Memory B cell (primary cell): Measurements from ENCODE around the gene DUSP8.
"Not testable (repeated sequence)": the region's sequence is repeated elsewhere in the genome, so short reads cannot be mapped to it uniquely, and the experiment has no call there.

Source experiments
- ATAC-seq: fragments of 150-1000 bp; cut with Tn5 transposase; 2 replicates; pipeline ENCODE4 v1.10.0; 2021; ENCODE audit warnings: low read depth, mild to moderate bottlenecking, moderate library complexity
- DNase-seq, 2 donors: peaks; one replicate each; pipeline ENCODE4 v3.0.0; 2022; ENCODE audit warnings: low spot score in 2 of 2
- H3K27ac Mint-ChIP-seq: one replicate; pipeline ENCODE4 v1.8.0; 2022; ENCODE audit warnings: mild to moderate bottlenecking, moderate library complexity, mixed read lengths
- H3K27me3 Mint-ChIP-seq: one replicate; pipeline ENCODE4 v1.8.0; 2022; ENCODE audit warnings: mixed read lengths
- H3K36me3 Mint-ChIP-seq: one replicate; pipeline ENCODE4 v1.8.0; 2022; ENCODE audit warnings: mild to moderate bottlenecking, mixed read lengths
- H3K4me1 Mint-ChIP-seq: one replicate; pipeline ENCODE4 v1.8.0; 2022; ENCODE audit warnings: mixed read lengths
- H3K4me3 Mint-ChIP-seq: one replicate; pipeline ENCODE4 v1.8.0; 2022; ENCODE audit warnings: mild to moderate bottlenecking, moderate library complexity, mixed read lengths
- H3K9me3 Mint-ChIP-seq: one replicate; pipeline ENCODE4 v1.8.0; 2022; ENCODE audit warnings: mixed read lengths

DUSP8 gene

DNA sequence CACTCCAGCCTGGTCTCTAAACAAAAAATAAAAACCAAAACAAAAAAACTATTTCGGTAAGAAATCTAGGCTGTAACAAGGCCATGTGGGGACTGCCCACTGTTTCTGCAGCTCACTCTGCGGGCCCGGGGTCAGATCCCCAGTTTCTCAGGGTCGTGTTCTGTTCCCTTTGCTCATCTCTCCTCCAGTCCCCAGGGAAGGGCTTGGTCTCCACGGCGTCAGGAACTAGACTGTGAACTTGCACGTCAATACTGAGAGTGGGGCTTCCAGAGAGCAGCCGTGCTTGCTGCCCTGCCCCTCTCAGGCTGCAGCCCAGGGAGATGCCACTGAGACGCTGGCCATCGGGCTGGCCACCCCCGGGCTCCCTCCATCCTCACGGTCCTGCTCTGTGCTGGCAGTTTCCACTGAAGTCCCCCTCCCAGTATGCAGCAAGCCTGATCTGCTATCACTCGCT lies 51.8 kb downstream of the DUSP8 start:
- Mint-ChIP-seq H3K36me3 (no peaks in the 10 kb centered on the region), H3K4me1 (peaks cover 56% of the 10 kb centered on the region), H3K4me3 (no peak overlapping the region), H3K27ac (peak overlapping the region; percentile 95), H3K9me3 (no peaks in the 10 kb centered on the region), H3K27me3 (no peaks in the 10 kb centered on the region)
- DNase-seq (no peak), ATAC-seq (no peak)

DNA sequence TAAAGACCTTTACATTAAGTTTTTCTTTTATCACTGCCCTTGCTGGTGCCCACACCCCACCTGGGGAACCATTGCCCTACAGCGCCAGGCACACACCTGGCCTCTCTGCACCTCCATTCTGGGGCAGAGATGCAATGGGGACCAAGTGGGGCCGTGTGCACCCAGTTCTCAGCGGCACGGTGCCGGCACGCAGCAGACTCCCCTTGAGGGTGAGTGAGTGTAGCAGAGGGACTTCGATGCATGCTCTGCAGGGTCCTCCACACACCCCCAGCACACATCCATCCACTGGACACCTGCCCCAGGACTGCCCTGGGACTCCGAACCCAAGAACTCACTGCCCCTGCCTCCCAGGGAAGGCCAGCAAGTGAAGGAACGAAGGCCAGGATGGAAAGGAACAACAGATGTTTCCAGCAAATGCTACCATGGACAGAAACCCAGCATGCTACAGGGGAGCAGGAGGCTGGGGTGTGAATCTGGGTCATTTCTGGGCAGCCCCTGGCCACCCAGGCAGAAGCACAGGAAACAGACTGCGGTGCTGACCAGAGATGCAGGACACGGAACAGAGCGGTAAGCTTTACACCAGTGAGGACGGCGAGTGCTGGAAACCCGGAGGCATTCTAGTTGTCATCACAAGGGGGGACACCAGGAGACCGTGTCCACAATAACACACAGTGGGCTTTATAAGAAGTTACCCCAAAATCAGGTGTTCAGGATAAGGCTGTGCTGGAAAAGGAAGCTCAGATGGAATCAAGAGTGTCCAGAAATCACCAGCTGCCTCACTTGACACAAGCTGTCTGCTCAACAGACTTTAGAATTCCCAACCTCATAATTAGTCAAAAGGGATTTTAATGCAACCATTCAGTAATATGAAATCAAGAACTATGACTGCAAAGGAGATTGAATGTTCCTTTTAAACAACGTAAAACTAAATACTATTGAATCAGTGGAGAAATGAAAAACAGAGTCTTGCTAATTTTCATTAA lies 52.8 kb downstream of the DUSP8 start:
- Mint-ChIP-seq H3K36me3 (peaks cover 1% of the 10 kb centered on the region), H3K27ac (no peak overlapping the region), H3K4me1 (peaks cover 60% of the 10 kb centered on the region), H3K4me3 (no peak overlapping the region), H3K9me3 (no peaks in the 10 kb centered on the region), H3K27me3 (no peaks in the 10 kb centered on the region)
- no peak for ATAC-seq
- no peak for DNase-seq

DNA sequence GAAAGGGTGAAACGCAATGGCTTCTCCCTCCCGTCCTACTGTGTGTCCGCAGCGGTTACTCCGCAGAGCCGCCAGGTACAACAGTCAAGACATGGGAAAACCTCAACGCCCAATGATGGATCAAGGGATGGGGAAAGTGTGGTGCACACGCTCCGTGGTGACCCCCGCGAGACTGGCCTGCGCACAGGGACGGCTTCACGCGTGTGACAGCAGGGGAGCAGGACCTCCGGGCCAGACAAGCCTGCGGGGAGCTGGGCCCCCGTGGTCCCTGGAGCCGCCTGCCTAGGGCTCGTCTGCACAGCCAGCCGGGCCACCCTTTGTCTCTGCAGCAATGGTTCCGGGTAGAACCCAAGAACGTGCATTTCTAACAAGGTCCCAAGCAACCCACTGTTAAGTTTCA lies 53.8 kb downstream of the DUSP8 start:
- DNase-seq (no peak), ATAC-seq (no peak)
- no peaks in the 10 kb centered on the region for H3K27me3 Mint-ChIP-seq
- no peak overlapping the region for H3K27ac Mint-ChIP-seq
- peaks cover 55% of the 10 kb centered on the region for H3K4me1 Mint-ChIP-seq
- no peak overlapping the region for H3K4me3 Mint-ChIP-seq
- H3K9me3 Mint-ChIP-seq, result no peaks in the 10 kb centered on the region
- H3K36me3 Mint-ChIP-seq, result peaks cover 5% of the 10 kb centered on the region

DNA sequence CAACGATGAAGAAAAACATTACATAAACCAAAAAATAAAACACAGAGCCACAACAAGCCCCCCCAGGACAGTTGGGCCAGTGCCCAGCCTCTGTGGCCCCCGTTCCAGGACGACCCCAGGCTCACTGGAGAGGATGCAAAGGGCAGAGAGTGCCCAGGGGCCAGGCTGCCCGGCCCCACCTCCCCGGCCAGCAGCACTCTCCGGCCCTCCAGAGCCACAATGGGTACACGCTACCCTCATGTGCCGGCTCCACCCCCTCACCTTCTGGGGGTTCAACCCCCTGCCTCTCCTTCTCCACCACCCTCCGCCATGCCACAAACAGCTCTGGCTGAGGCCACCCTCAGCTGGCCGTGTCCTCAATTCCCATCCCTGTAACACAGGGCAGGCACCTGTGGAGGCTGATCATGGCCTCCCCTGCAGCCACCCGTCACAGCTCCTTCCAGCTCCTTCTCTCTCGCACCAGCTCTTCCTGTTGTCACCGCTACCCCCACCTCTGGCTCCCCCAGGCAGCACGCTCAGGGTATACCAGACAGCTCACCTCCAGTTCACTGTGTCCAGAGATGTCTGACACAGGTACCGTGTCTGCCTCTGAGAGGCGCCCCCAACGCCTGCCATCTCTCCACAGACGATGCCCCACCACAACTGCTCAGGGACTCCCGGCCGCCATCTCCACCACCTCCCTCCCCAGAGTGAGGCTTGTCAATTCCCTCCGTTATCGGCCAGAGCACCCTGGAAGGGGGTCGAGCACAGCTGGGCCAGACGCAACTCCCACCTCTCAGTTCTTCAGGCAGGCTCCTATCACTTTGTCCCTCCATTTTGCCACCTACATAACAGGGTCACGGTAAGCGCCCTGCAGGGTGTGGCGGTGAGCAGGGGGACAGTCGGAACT lies 54.7 kb downstream of the DUSP8 start:
- Mint-ChIP-seq H3K36me3 (peaks cover 7% of the 10 kb centered on the region), H3K27me3 (no peaks in the 10 kb centered on the region), H3K9me3 (no peaks in the 10 kb centered on the region), H3K4me3 (no peak overlapping the region), H3K4me1 (peaks cover 56% of the 10 kb centered on the region), H3K27ac (peak overlapping the region; percentile 64)
- DNase-seq, result no peak
- ATAC-seq, result no peak

DNA sequence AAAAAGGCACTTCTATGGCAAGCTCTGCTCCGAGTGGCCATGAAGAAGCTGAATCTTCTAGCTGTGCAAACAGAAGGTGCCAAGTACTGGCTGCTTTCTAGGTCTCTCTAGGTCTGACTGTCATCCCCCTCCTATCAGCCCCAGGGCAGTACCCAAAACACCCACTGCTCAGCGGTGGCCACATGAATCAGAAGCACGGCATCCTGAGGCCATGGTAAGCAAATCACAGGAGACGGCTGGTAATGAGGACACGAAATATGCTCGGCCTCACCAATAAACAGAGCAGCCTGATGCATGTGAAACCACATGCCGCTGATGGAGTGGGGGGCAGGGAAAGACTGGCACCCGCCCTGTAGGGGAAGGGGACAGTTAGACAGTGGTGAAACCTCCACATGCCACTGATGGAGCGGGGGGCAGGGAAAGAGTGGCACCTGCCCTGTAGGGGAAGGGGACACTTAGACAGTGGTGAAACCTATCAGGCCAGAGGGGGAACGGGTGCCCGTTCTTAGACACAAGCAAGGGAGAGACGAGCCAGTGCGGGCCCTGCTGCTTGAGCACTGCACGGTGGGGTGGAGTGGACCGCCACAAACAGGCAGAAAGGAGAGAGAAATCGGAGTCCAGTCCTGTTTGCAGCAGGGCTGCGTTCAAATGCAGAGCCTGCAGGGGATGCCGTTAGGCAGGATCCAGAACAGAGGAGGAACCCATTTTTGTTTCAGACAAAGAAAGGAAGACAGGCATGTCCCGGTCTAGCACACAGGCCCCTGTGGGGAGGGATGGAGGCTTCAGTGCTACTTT lies 55.6 kb downstream of the DUSP8 start:
- Mint-ChIP-seq H3K9me3 (no peaks in the 10 kb centered on the region), H3K36me3 (peaks cover 8% of the 10 kb centered on the region), H3K4me3 (no peak overlapping the region), H3K4me1 (peaks cover 56% of the 10 kb centered on the region), H3K27ac (no peak overlapping the region), H3K27me3 (no peaks in the 10 kb centered on the region)
- no peak for ATAC-seq
- DNase-seq, result no peak

DNA sequence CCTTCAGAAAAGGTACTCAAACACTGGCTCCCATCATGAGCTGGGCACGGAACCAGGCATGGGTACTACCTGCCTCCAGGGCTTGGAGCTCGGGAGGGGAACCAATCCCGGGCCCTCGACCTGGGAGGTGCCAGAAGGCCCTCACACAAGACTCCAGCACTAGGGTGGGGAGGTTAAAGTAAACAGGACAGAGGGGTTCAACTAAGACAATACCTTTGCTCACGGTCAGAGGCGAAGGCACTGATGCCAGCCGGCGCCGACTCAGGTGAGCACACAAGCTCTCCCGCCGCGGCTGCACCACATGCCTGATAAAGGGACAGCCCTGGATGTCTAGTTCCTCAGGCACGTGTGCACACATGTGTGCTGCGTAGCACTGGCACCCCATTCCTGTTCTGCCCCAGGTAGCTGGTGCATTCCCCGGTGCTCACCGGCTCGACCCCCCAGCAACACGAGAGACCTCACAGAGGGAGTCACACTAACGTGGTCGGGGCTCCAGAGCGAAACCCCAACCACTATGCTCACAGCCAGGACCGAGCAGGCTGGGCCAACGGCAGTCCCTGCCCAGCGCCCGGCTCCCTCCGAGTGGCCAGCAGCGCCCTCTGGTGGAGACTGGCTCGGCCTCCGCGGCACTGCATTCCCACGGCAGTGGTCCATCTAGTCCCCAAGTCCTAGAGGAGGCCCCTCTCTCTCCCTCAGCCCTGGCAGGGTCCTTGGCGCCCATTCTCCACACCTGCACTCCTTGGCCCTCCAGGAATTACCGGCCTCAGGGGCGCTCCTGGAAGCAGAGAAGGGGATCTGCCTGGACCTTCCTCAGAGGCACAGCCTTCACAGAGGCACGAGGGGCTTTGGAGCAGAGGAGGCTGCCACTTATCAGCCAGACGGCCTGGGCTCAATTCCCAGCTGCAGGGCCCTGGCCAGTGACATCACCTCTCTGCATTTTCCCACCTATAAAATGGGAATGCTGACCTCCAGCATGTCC lies 56.7 kb downstream of the DUSP8 start:
- Mint-ChIP-seq H3K27ac (no peak overlapping the region), H3K4me1 (peaks cover 46% of the 10 kb centered on the region), H3K4me3 (no peak overlapping the region)

DNA sequence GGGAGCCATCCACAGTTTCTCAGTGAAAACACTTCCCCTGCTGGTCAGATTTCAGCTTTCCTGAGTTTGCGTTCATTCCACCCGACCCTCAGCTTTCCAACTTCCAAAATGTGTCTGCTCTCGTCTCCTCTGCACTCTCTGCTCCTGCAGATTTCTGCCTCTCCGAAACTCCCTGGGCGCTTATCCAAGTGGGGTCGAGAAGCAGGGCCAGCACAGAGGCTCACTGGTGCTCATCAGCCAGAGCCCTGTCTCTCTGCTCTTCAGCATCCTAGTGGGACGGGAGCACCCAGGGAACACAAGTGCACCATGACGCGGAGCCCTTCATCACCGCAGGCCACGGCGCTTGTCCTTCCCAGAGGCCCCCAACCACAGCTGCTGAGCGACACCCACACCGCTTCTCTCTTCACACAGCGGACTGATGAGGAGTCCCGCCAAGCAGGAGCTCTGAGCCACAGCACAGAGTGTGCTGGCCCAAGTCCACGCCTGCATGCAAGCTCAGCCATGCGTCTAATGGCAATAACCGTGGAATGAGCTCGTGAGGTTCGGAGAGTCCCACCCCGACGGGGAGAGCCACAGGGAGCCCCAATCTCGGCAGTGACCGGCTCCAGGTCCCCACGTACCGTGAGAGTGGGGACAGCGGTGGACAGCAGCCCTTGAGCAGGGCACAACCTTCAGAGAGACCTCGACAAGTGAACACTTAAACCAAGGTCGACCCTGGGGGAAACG lies 57.6 kb downstream of the DUSP8 start:
- Mint-ChIP-seq H3K4me1 (peaks cover 46% of the 10 kb centered on the region), H3K4me3 (no peak overlapping the region), H3K36me3 (peaks cover 8% of the 10 kb centered on the region), H3K9me3 (no peaks in the 10 kb centered on the region), H3K27ac (no peak overlapping the region), H3K27me3 (no peaks in the 10 kb centered on the region)
- ATAC-seq (no peak), DNase-seq (no peak)

More for the DNA sequence above, 56.7 kb downstream of the DUSP8 start:
- Mint-ChIP-seq H3K9me3 (no peaks in the 10 kb centered on the region), H3K36me3 (peaks cover 8% of the 10 kb centered on the region), H3K27me3 (no peaks in the 10 kb centered on the region)
- peak; percentile 75 to 91 for DNase-seq
- ATAC-seq, result peak; percentile 94

DNA sequence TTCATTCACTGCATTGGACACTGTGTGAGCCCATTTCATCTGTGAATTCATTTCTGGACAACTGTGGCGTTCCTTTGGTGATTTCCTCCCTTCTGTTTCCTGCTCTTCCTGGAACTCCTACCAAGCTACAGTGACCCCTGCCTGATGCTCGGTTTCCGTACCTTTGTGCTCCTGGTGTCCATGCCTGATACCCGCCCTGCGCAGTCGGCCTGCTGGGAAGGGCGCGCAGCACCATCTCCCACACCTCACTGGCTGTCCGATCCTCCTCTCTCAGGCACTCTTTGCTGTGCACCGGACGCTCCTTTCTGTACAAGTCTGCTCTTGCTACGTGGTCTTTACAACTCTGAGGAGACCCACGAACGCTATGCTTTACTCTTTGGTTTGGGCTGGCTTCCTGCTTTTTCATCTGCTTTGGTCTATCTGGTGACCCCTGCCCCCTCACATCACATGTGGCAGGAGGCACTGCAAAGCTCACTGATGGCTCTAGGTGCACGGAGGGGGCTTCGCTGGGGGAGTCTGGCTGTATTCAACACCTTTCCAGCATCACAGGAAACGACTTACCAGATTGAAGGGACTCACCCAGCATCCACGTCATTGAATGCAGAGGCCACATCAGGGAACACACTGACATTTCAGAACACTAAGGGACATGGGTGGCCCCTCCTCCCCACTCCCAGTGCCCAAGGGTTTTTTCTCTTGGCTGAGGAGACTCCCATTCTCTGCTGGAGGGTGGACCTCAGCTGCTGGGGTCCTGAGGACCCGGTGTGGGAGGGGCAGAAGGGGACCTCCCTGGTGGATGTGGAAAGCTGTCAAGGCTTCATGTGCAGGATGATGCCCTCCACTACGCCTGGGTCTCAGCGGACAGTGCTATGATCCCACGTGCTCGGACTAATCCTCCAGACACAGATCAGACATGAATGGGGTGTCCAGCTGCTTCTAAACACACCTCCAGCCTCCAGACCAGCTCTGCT lies 58.5 kb downstream of the DUSP8 start:
- H3K27me3 Mint-ChIP-seq, result no peaks in the 10 kb centered on the region
- H3K27ac Mint-ChIP-seq, result peak overlapping the region; percentile 55
- peaks cover 8% of the 10 kb centered on the region for H3K36me3 Mint-ChIP-seq
- H3K4me3 Mint-ChIP-seq, result no peak overlapping the region
- DNase-seq (no peak), ATAC-seq (no peak)
- no peaks in the 10 kb centered on the region for H3K9me3 Mint-ChIP-seq
- peaks cover 50% of the 10 kb centered on the region for H3K4me1 Mint-ChIP-seq

DNA sequence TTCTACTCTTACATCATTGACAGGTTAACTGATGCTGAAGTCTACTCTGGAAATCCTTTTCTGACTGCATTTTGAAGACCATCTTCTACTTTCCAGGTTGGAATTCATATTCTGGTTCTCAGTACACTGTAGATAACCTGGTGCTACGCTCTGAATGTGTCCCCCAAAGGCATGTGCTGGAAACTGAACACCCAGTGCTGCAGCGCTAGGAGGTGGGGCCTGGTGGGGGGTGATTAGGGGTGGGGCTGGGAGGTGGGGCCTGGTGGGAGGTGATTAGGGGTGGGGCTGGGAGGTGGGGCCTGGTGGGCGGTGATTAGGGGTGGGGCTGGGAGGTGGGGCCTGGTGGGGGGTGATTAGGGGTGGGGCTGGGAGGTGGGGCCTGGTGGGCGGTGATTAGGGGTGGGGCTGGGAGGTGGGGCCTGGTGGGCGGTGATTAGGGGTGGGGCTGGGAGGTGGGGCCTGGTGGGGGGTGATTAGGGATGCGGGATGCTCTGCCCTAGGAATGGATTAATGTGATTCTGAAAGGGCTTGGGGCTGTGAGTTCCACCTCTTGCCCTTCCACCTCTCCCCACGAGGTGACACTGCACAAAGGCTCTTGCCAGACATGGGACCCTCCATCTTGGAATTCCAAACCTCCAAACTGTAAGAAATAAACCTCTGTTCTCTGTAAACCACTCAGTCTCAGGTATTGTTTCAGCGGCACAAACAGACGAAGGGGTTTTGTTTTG lies 59.4 kb downstream of the DUSP8 start:
- Mint-ChIP-seq H3K27ac (peak overlapping the region; percentile 55), H3K4me1 (peaks cover 50% of the 10 kb centered on the region)
- not testable (repeated sequence) for DNase-seq, H3K9me3 Mint-ChIP-seq, ATAC-seq, H3K36me3 Mint-ChIP-seq, H3K4me3 Mint-ChIP-seq, H3K27me3 Mint-ChIP-seq

DNA sequence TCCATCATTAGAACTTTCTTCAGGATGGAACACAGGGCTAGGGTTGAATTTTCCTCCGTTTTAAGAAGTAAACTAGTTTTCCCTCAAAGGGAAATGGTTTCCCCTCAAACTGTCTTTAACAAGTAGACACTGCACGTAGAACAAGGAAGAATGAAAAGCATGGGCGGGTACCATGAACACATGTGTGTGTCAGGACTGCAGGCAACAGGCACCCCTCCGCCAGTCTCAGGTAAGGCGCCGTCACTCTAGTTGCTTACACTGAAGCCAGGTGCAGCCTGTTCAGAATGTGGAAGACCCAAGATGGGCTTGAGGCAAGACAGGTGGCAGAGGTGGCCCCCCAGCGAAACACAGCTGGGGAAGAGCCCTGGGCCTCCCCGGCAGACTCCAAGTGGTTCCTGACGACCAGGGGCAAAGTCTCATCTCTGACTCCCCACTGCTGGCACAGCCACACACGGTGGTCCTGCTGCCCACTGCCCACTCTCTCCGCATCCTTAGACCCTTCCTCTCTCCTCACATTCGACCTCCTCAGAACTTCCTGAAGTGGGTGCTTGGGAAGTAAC lies 60.1 kb downstream of the DUSP8 start:
- H3K4me1 Mint-ChIP-seq, result peaks cover 49% of the 10 kb centered on the region
- H3K27ac Mint-ChIP-seq, result no peak overlapping the region
- H3K27me3 Mint-ChIP-seq, result no peaks in the 10 kb centered on the region
- no peak for ATAC-seq
- no peaks in the 10 kb centered on the region for H3K9me3 Mint-ChIP-seq
- H3K4me3 Mint-ChIP-seq, result no peak overlapping the region
- peaks cover 8% of the 10 kb centered on the region for H3K36me3 Mint-ChIP-seq
- no peak for DNase-seq

DNA sequence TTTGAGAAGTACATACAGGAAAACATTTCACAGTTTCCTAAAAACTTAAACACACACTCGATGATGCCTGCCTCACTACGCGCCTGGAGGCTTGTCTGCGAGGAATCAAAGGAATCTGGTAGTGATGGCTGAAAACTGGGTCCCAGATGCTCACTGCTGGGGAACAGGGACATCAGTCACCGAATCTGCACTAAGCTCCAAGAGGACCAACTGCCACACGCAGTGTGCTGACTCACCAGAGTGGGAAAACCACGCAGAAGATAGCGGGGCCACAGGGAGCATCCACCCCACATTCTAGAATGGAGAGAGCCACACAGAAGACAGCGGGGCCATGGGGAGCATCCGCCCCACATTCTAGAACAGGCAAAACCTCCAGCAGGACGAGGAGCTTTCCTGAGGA lies 61.1 kb downstream of the DUSP8 start:
- no peak for ATAC-seq
- no peaks in the 10 kb centered on the region for H3K27me3 Mint-ChIP-seq
- no peak overlapping the region for H3K27ac Mint-ChIP-seq
- no peak overlapping the region for H3K4me3 Mint-ChIP-seq
- peaks cover 46% of the 10 kb centered on the region for H3K4me1 Mint-ChIP-seq
- no peaks in the 10 kb centered on the region for H3K9me3 Mint-ChIP-seq
- no peak for DNase-seq
- peaks cover 8% of the 10 kb centered on the region for H3K36me3 Mint-ChIP-seq
